OCI-LY1 (cell line): Measurements from ENCODE around the gene FHIT.

Source experiments
- H2AFZ ChIP-seq: fragments of 200-600 bp; sonication (generic), shearing (Covaris generic); 2 replicates; pipeline ENCODE4 v1.6.0; 2014; ENCODE audit warnings: antibody characterized with exemption, mild to moderate bottlenecking, low read length
- H3F3A ChIP-seq: fragments of 200-600 bp; sonication (generic), shearing (Covaris generic); 2 replicates; pipeline ENCODE4 v1.6.0; 2014; ENCODE audit warnings: mild to moderate bottlenecking, antibody characterized with exemption, low read length, moderate library complexity; ENCODE audit not compliant: insufficient read depth
- H3K27ac ChIP-seq: fragments of 200-600 bp; sonication (generic); 2 replicates; pipeline ENCODE4 v1.5.1; 2014; ENCODE audit warnings: low read length, mixed run types, mild to moderate bottlenecking, low read depth; ENCODE audit not compliant: poor library complexity, severe bottlenecking
- H3K27me3 ChIP-seq: fragments of 200-600 bp; sonication (generic); 2 replicates; pipeline ENCODE4 v1.6.0; 2014; ENCODE audit warnings: antibody characterized with exemption, mild to moderate bottlenecking, low read length, moderate library complexity; ENCODE audit not compliant: insufficient read depth
- H3K36me3 ChIP-seq: fragments of 200-600 bp; sonication (generic); 2 replicates; pipeline ENCODE4 v1.6.1; 2014; ENCODE audit warnings: mild to moderate bottlenecking, antibody characterized with exemption, low read length, moderate library complexity, mixed read lengths; ENCODE audit not compliant: insufficient read depth
- H3K4me1 ChIP-seq: fragments of 200-600 bp; sonication (generic); 2 replicates; pipeline ENCODE4 v1.5.1; 2014; ENCODE audit warnings: mild to moderate bottlenecking, low read length, moderate library complexity; ENCODE audit not compliant: insufficient read depth, severe bottlenecking
- H3K4me2 ChIP-seq: fragments of 200-600 bp; sonication (generic), shearing (Covaris generic); 2 replicates; pipeline ENCODE4 v1.6.1; 2014; ENCODE audit warnings: low read length
- H3K4me3 ChIP-seq: fragments of 200-600 bp; sonication (generic); 2 replicates; pipeline ENCODE4 v1.5.1; 2014; ENCODE audit warnings: low read length, low read depth, mild to moderate bottlenecking, mixed read lengths; ENCODE audit not compliant: poor library complexity, severe bottlenecking
- H3K79me2 ChIP-seq: fragments of 200-600 bp; shearing (Covaris generic); 2 replicates; pipeline ENCODE4 v1.6.1; 2016; ENCODE audit warnings: mixed run types, low read length, mixed read lengths; ENCODE audit not compliant: insufficient read depth
- H3K9ac ChIP-seq: fragments of 200-600 bp; sonication (generic), shearing (Covaris generic); 2 replicates; pipeline ENCODE4 v1.6.1; 2014; ENCODE audit warnings: mild to moderate bottlenecking, low read length, mixed read lengths
- H3K9me2 ChIP-seq: fragments of 200-600 bp; sonication (generic), shearing (Covaris generic); 2 replicates; pipeline ENCODE4 v1.6.1; 2014; ENCODE audit warnings: low read depth, mild to moderate bottlenecking, low read length, mixed read lengths
- H3K9me3 ChIP-seq: fragments of 200-600 bp; shearing (Covaris generic); 2 replicates; pipeline ENCODE4 v1.6.1; 2014; ENCODE audit warnings: low read length, mixed read lengths
- H4K20me1 ChIP-seq: fragments of 200-600 bp; sonication (generic), shearing (Covaris generic); 2 replicates; pipeline ENCODE4 v1.6.0; 2016; ENCODE audit warnings: mild to moderate bottlenecking, low read length; ENCODE audit not compliant: insufficient read depth
- CTCF ChIP-seq: fragments of 200-600 bp; sonication (generic), shearing (Covaris generic); IDR thresholded peaks from 2 replicates; pipeline ENCODE4 v1.5.1; 2017; ENCODE audit warnings: mild to moderate bottlenecking, antibody characterized with exemption, low read length, moderate library complexity, mixed read lengths
- EZH2 ChIP-seq: fragments of 200-600 bp; sonication (generic), shearing (Covaris generic); IDR thresholded peaks from 2 replicates; pipeline ENCODE4 v1.8.0; 2017; ENCODE audit warnings: borderline replicate concordance, mixed run types, mild to moderate bottlenecking, antibody characterized with exemption, low read length, moderate library complexity, mixed read lengths

The FHIT gene

DNA sequence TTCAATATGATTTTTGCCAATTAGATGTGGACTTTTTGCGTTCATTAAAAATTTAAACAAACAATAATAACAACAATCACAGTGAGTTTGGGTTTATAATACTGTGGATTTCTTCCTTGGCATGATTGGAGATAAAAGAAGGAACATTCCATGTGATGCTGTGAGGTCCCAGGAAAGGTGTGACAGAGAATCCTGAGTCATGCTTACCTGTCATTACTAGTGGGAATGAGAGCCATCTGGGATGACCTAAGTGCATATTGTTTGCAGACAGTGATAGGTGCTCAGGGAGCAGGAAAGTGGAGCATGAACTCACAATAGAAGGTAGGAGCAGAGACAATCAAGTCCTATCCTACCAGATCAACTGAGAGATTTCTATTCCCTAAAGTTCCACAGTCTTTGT lies 1434.9 kb downstream of the FHIT start:
- Histone ChIP-seq H3K27me3 (no peaks in the 10 kb centered on the region), H3K9me3 (no peaks in the 10 kb centered on the region), H3K36me3 (no peaks in the 10 kb centered on the region), H3K4me2 (no peak overlapping the region), H2AFZ (no peak overlapping the region), H3K9ac (no peak overlapping the region), H3K9me2 (no peaks in the 10 kb centered on the region), H3K79me2 (no peaks in the 10 kb centered on the region), H4K20me1 (no peaks in the 10 kb centered on the region), H3K4me3 (no peak overlapping the region), H3K27ac (no peak overlapping the region), H3K4me1 (no peaks in the 10 kb centered on the region), H3F3A (no peaks in the 10 kb centered on the region)
- TF ChIP-seq CTCF: no peak

- H3K79me2 ChIP-seq: no peaks in the 10 kb centered on the region
- H4K20me1 ChIP-seq: no peaks in the 10 kb centered on the region
- no peaks in the 10 kb centered on the region for H3K9me3 ChIP-seq
- no peaks in the 10 kb centered on the region for H3F3A ChIP-seq
- H3K27ac ChIP-seq: no peak overlapping the region
- no peaks in the 10 kb centered on the region for H3K9me2 ChIP-seq
- H3K36me3 ChIP-seq: no peaks in the 10 kb centered on the region
- no peaks in the 10 kb centered on the region for H3K4me1 ChIP-seq
- no peak overlapping the region for H2AFZ ChIP-seq
- TF ChIP-seq CTCF (no peak), EZH2 (no peak)
- no peaks in the 10 kb centered on the region for H3K27me3 ChIP-seq
- H3K9ac ChIP-seq: no peak overlapping the region
- H3K4me3 ChIP-seq: no peak overlapping the region
- no peak overlapping the region for H3K4me2 ChIP-seq
Observed at GRCh38 chr3:59813148-59813538, 1438.1 kb downstream of the FHIT start.

DNA sequence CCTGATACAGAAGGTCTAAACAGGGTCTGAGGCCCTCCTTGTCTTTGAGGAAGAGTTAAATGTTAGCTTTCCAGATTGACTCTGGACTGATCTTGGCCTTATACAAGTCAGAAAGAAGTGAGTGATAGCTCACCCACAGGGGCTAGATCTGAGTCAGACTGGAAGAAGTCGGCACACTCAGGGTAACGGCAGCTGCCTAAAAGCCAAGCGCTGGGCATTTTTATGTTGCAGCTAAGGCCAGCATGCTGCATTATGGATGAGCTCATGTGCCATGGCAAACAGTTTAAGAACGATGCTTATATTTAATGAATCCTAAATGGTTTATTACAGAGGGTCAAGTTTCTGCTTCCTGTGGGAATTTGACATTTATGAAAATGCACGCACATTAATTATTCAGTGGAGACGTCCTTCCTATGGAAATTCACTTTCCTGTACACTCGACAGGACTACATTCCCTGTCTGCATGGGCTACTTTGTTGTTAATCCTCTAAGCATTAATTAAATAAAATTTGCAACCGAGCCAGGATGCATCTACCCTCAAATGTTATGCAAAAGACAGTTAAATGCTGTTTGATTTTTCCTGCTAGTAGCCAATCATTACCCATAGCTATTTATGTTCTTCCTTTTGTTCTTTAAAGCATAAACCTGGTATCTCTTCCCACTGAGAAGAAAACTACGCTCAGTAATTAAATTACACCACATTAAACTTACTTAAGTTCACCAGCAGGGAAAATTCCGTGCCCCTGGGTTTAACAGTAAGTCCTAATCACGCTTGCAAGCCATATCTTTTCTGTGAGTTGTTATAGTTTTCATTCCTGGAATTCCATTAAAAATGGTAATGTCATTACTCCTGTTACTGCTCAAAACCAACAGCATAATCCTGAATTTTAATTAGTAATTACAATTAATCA lies 1438.8 kb downstream of the FHIT start:
- H4K20me1 ChIP-seq: no peaks in the 10 kb centered on the region
- H3K36me3 ChIP-seq: no peaks in the 10 kb centered on the region
- no peaks in the 10 kb centered on the region for H3F3A ChIP-seq
- no peak overlapping the region for H3K4me3 ChIP-seq
- no peaks in the 10 kb centered on the region for H3K9me3 ChIP-seq
- no peaks in the 10 kb centered on the region for H3K9me2 ChIP-seq
- no peak overlapping the region for H3K9ac ChIP-seq
- no peaks in the 10 kb centered on the region for H3K4me1 ChIP-seq
- no peaks in the 10 kb centered on the region for H3K79me2 ChIP-seq
- no peaks in the 10 kb centered on the region for H3K27me3 ChIP-seq
- TF ChIP-seq EZH2 (no peak), CTCF (no peak)
- H3K27ac ChIP-seq: no peak overlapping the region
- no peak overlapping the region for H3K4me2 ChIP-seq
- H2AFZ ChIP-seq: no peak overlapping the region
